ENCODE data around the gene ATXN2.

- TF ChIP-seq CTCF (IDR thresholded peaks at IDR 0.05) = no peak
- no peak for TF ChIP-seq POLR2A (IDR thresholded peaks at IDR 0.05)
Measured at GRCh38 chr12:111412830-111413441, 186.2 kb downstream of the ATXN2 start.

Data from body of pancreas (tissue), 4 donors.